RCC 7860 (cell line): Measurements from ENCODE around the gene CCDC57.

ENCODE experiments used
- DNase-seq: peaks from one replicate; pipeline ENCODE4 v3.0.0-alpha.2; 2015; ENCODE audit warnings: low spot score
- FAIRE-seq: peaks from 2 replicates; lab custom pipeline; 2012; peaks lifted over from hg19 to GRCh38; lab: Jason Lieb, UNC

CCDC57 gene

GRCh38 chr17:82054351-82055022, 158.2 kb downstream of the CCDC57 start:
- FAIRE-seq: no peak

GRCh38 chr17:82053556-82054263, 158.9 kb downstream of the CCDC57 start:
- no peak for DNase-seq
- FAIRE-seq: no peak

More at GRCh38 chr17:82054351-82055022, 158.2 kb downstream of the CCDC57 start:
- DNase-seq: no peak

- no peak for DNase-seq
Observed at GRCh38 chr17:82053130-82053529, 159.5 kb downstream of the CCDC57 start.

GRCh38 chr17:82052638-82053059, 160.0 kb downstream of the CCDC57 start:
- no peak for DNase-seq
- no peak for FAIRE-seq

More at GRCh38 chr17:82053130-82053529, 159.5 kb downstream of the CCDC57 start:
- FAIRE-seq: no peak

- FAIRE-seq (no peak), DNase-seq (peak; percentile 29)
Observed at GRCh38 chr17:82051776-82052637, 160.6 kb downstream of the CCDC57 start, which contains the start of the genes GPS1 and RFNG. TSS of gene GPS1 (plus strand) at chr17:82051898. CDS start at chr17:82051932, 34 bp downstream. TSS of gene RFNG (minus strand) at chr17:82051811. CDS start at chr17:82051766, 45 bp downstream.
